Right lobe of liver (tissue), 4 donors: ENCODE measurements around the gene HBP1.

ENCODE experiments used
- CTCF ChIP-seq, 4 donors: fragments of 200-600 bp in 3 of 4; fragments of 450-650 bp in 1 of 4; IDR thresholded peaks; one replicate each; pipeline versions ENCODE4 v1.5.1 to v1.8.0; 2016 to 2022; ENCODE audit warnings: antibody characterized with exemption in 4 of 4, mild to moderate bottlenecking in 2 of 4
- POLR2A ChIP-seq: fragments of 450-650 bp; IDR thresholded peaks from one replicate; pipeline ENCODE4 v1.6.1; 2017; ENCODE audit warnings: antibody characterized with exemption, mild to moderate bottlenecking
- donor health status: DM: no; HTN: no; CAD: no.
- donor health status: DM: no; HTN: no; CAD: no.
- donor health status: DM: no; HTN: yes; CAD: no.

GRCh38 chr7:107128748-107129147 is 40.1 kb upstream of the HBP1 start:
- no peak for TF ChIP-seq CTCF (IDR thresholded peaks at IDR 0.05)
- no peak for TF ChIP-seq POLR2A
